CD14-positive monocyte (primary cell): ENCODE results near the gene TOB1. TPM values are rescaled to one million over a fixed set of nuclear protein-coding genes. Genes with fewer than 3 reads are reported as not detected.
A peak's percentile ranks its signal among the peaks of the same experiment; 100 is the strongest.

ENCODE experiments used
- DNase-seq, 3 donors: peaks; one replicate each; pipeline ENCODE4 v3.0.0-alpha.2; 2011 to 2022
- H2AFZ ChIP-seq: 2 replicates; pipeline ENCODE4 v1.6.0; 2012; ENCODE audit warnings: mild to moderate bottlenecking, low read depth, low read length, inconsistent platforms; ENCODE audit not compliant: insufficient read depth, poor library complexity, severe bottlenecking
- H3K27ac ChIP-seq, 2 donors: 1 replicate in 1 of 2; 2 replicates in 1 of 2; pipeline ENCODE4 v1.5.1; 2012 to 2013; ENCODE audit warnings: low read length in 2 of 2, control low read depth in 1 of 2, inconsistent platforms in 1 of 2, low read depth in 1 of 2, mild to moderate bottlenecking in 1 of 2
- H3K27me3 ChIP-seq, 2 donors: one replicate each; pipeline versions ENCODE4 v1.6.0 to v1.6.1; 2011 to 2013; ENCODE audit warnings: low read length in 2 of 2; ENCODE audit not compliant: control insufficient read depth in 2 of 2, insufficient read depth in 2 of 2
- H3K36me3 ChIP-seq, 2 donors: replicated peaks in 1 of 2; 1 replicate in 1 of 2; 2 replicates in 1 of 2; pipeline versions ENCODE4 v1.5.1 to v1.6.1; 2012 to 2013; ENCODE audit warnings: low read length in 2 of 2, control low read depth in 1 of 2, inconsistent platforms in 1 of 2, mild to moderate bottlenecking in 1 of 2; ENCODE audit not compliant: insufficient read depth in 2 of 2, control insufficient read depth in 1 of 2
- H3K4me1 ChIP-seq, 2 donors: 1 replicate in 1 of 2; 2 replicates in 1 of 2; pipeline versions ENCODE4 v1.5.1 to v1.6.1; 2012 to 2013; ENCODE audit warnings: low read length in 2 of 2, control low read depth in 1 of 2, inconsistent platforms in 1 of 2, mild to moderate bottlenecking in 1 of 2, moderate library complexity in 1 of 2; ENCODE audit not compliant: insufficient read depth in 2 of 2, control insufficient read depth in 1 of 2
- H3K4me2 ChIP-seq: replicated peaks from 2 replicates; pipeline ENCODE3; 2012; ENCODE audit warnings: low read length, moderate library complexity, mild to moderate bottlenecking; ENCODE audit not compliant: poor library complexity, severe bottlenecking; ENCODE audit errors: extremely low read depth
- H3K4me3 ChIP-seq, 3 experiments: fragments of 200-600 bp in 1 of 3; sonication (generic) in 1 of 3; replicated peaks in 1 of 3; 1 replicate in 2 of 3; 2 replicates in 1 of 3; pipeline ENCODE4 v1.5.1; 2011 to 2013; ENCODE audit warnings: low read length in 3 of 3, mild to moderate bottlenecking in 3 of 3, control low read depth in 2 of 3, low read depth in 2 of 3, inconsistent platforms in 1 of 3, moderate library complexity in 1 of 3
- H3K79me2 ChIP-seq: 2 replicates; pipeline ENCODE4 v1.6.0; 2012; ENCODE audit warnings: mild to moderate bottlenecking, control low read depth, inconsistent platforms, low read length, moderate library complexity; ENCODE audit not compliant: insufficient read depth
- H3K9ac ChIP-seq: 2 replicates; pipeline ENCODE4 v1.6.0; 2017; ENCODE audit warnings: low read length, mild to moderate bottlenecking; ENCODE audit not compliant: insufficient read depth, poor library complexity, severe bottlenecking
- H3K9me3 ChIP-seq, 2 donors: replicated peaks in 1 of 2; 1 replicate in 1 of 2; 2 replicates in 1 of 2; pipeline versions ENCODE4 v1.5.1 to v1.6.1; 2012 to 2013; ENCODE audit warnings: low read length in 2 of 2, control low read depth in 1 of 2; ENCODE audit not compliant: control insufficient read depth in 1 of 2, insufficient read depth in 1 of 2
- H4K20me1 ChIP-seq: 2 replicates; pipeline ENCODE4 v1.6.0; 2012; ENCODE audit warnings: mild to moderate bottlenecking, low read length, control low read depth, moderate library complexity; ENCODE audit not compliant: insufficient read depth
- H3K27ac Mint-ChIP-seq, 7 donors: one replicate each; pipeline ENCODE4 v1.8.0; 2020; ENCODE audit warnings: mild to moderate bottlenecking in 7 of 7, mixed read lengths in 7 of 7, moderate library complexity in 6 of 7, inconsistent platforms in 2 of 7
- H3K27me3 Mint-ChIP-seq, 3 donors: one replicate each; pipeline ENCODE4 v1.8.0; 2021 to 2022; ENCODE audit warnings: low read depth in 3 of 3, mild to moderate bottlenecking in 3 of 3, mixed read lengths in 3 of 3, moderate library complexity in 3 of 3, inconsistent platforms in 1 of 3
- H3K36me3 Mint-ChIP-seq, 2 donors: one replicate each; pipeline ENCODE4 v1.8.0; 2020; ENCODE audit warnings: mixed read lengths in 2 of 2, inconsistent platforms in 1 of 2, mild to moderate bottlenecking in 1 of 2
- H3K4me1 Mint-ChIP-seq: one replicate; pipeline ENCODE4 v1.8.0; 2020; ENCODE audit warnings: mild to moderate bottlenecking, mixed read lengths
- H3K4me3 Mint-ChIP-seq, 2 donors: one replicate each; pipeline ENCODE4 v1.8.0; 2020; ENCODE audit warnings: mild to moderate bottlenecking in 2 of 2, mixed read lengths in 2 of 2, moderate library complexity in 1 of 2
- H3K9me3 Mint-ChIP-seq, 7 donors: one replicate each; pipeline ENCODE4 v1.8.0; 2020 to 2022; ENCODE audit warnings: mixed read lengths in 7 of 7, mild to moderate bottlenecking in 6 of 7, moderate library complexity in 6 of 7, inconsistent platforms in 2 of 7
- WGBS: methylation state at CpG from one replicate; pipeline ENCODE4 v1.1.5; 2013; ENCODE audit warnings: missing lambda C conversion rate; ENCODE audit not compliant: insufficient coverage; 5-methylcytosine and 5-hydroxymethylcytosine counted together
- intact Hi-C, 2 donors: fragments of 100-400 bp; cut with micrococcal nuclease; formaldehyde crosslinking; loops; one replicate each; pipeline versions ENCODE4 v1.15.0 to v1.15.1; 2023
- polyA plus RNA-seq, 3 donors: library from polyadenylated mRNA; depleted of rRNA in 1 of 3; unstranded in 2 of 3; stranded (reverse) in 1 of 3; fragments of 300-500 nt in 2 of 3; fragments of >200 nt in 1 of 3; fragmentation: Illumina TruSeq in 2 of 3; gene quantifications; 1 replicate in 2 of 3; 2 replicates in 1 of 3; pipeline ENCODE4 v1.2.3, GENCODE V29; 2012 to 2021
- TF ChIP-seq, protein P1 (sequence below): fragments of 200-600 bp; IDR thresholded peaks from one replicate; pipeline ENCODE4 v1.8.0; 2022; ENCODE audit warnings: antibody characterized with exemption, mild to moderate bottlenecking

The TOB1 gene
- polyA plus RNA-seq, 3 donors, result 18.5 to 107 (median 41.0) TPM

DNA sequence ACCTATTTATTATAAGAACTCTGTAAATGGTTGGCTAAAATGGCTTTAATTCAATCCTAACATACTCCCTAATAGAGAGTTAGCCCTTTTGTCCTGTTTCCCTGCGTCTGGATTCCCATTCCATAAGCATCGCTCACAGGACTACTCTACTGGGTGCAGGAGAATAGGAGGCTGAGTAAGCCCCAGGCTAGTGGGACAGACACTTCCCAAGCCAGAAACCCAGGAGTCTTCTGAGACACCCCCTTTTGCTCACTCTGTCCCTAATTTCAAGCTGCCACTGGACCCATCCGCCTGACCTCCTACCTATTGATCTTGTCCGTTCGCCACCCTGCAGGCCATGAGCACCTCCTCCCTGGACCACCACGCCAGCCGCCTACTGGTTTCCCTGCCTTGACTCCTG lies 16.7 kb upstream of the TOB1 start:
- Histone ChIP-seq H4K20me1 (no peaks in the 10 kb centered on the region), H3K9me3 (peaks cover 0 to 10% of the 10 kb centered on the region in 2 donors), H3K9ac (no peak overlapping the region), H3K79me2 (no peaks in the 10 kb centered on the region), H3K27ac (no peak overlapping the region), H3K4me2 (no peak overlapping the region), H3K36me3 (no peaks in the 10 kb centered on the region), H3K4me1 (peaks cover 20% of the 10 kb centered on the region in 2 donors), H2AFZ (no peak overlapping the region), H3K27me3 (no peaks in the 10 kb centered on the region), H3K4me3 (no peak overlapping the region)
- Mint-ChIP-seq H3K9me3 (peaks cover 0 to 11% (median 4%) of the 10 kb centered on the region in 7 donors), H3K4me1 (peaks cover 22% of the 10 kb centered on the region), H3K27ac (peak overlapping the region in 1 of 7 donors; percentile 65), H3K4me3 (no peak overlapping the region), H3K27me3 (peaks cover 0 to 2% (median 1%) of the 10 kb centered on the region in 3 donors), H3K36me3 (no peaks in the 10 kb centered on the region)
- no peak for DNase-seq
- intact Hi-C loops, result no loop called here
- TF ChIP-seq, protein P1, sequence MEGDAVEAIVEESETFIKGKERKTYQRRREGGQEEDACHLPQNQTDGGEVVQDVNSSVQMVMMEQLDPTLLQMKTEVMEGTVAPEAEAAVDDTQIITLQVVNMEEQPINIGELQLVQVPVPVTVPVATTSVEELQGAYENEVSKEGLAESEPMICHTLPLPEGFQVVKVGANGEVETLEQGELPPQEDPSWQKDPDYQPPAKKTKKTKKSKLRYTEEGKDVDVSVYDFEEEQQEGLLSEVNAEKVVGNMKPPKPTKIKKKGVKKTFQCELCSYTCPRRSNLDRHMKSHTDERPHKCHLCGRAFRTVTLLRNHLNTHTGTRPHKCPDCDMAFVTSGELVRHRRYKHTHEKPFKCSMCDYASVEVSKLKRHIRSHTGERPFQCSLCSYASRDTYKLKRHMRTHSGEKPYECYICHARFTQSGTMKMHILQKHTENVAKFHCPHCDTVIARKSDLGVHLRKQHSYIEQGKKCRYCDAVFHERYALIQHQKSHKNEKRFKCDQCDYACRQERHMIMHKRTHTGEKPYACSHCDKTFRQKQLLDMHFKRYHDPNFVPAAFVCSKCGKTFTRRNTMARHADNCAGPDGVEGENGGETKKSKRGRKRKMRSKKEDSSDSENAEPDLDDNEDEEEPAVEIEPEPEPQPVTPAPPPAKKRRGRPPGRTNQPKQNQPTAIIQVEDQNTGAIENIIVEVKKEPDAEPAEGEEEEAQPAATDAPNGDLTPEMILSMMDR, result no peak
- WGBS, result 100% methylated on average over 5 of the region's 7 CpGs

DNA sequence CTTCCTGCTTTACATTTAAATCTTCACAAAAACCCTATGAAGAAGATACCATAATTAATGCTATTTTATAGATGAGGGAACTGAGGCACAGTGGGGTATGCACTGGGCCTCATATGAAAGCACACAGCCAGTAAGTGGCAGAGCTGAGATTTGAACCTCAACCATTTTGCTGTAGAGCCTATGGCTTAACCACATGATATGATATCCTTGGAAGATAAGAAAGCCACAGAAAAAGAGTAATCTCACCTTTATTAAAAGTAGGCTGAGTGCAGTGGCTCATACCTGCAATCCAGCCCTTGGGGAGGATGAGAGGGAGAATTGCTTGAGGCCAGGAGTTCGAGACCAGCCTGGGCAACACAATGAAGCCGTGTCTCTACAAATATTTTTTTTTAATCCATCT lies 15.0 kb upstream of the TOB1 start:
- Histone ChIP-seq H2AFZ (no peak overlapping the region), H3K27me3 (no peaks in the 10 kb centered on the region), H3K4me1 (peaks cover 20% of the 10 kb centered on the region in 2 donors), H3K9me3 (peaks cover 0 to 10% of the 10 kb centered on the region in 2 donors), H3K36me3 (no peaks in the 10 kb centered on the region), H3K9ac (no peak overlapping the region), H3K4me2 (no peak overlapping the region), H3K4me3 (no peak overlapping the region), H4K20me1 (no peaks in the 10 kb centered on the region), H3K79me2 (no peaks in the 10 kb centered on the region), H3K27ac (no peak overlapping the region)
- Mint-ChIP-seq H3K36me3 (no peaks in the 10 kb centered on the region), H3K9me3 (peaks cover 0 to 11% (median 4%) of the 10 kb centered on the region in 7 donors), H3K4me3 (no peak overlapping the region), H3K27ac (no peak overlapping the region), H3K27me3 (peaks cover 1 to 2% (median 2%) of the 10 kb centered on the region in 3 donors), H3K4me1 (peaks cover 19% of the 10 kb centered on the region)
- DNase-seq, result no peak
- WGBS, result no CpG with 5 or more reads among the region's 2 CpGs
- intact Hi-C loops, result no loop called here
- TF ChIP-seq, protein P1, result no peak
